HL-60 (cell line): ENCODE results near the gene UBAC2.

Source experiments
- GABPA ChIP-seq: IDR thresholded peaks from 2 replicates; pipeline ENCODE4 v1.6.1; 2012; ENCODE audit warnings: low read depth
- POLR2AphosphoS5 ChIP-seq: IDR thresholded peaks from 2 replicates; pipeline ENCODE4 v1.6.1; 2012; ENCODE audit warnings: low read depth
- SPI1 ChIP-seq: IDR thresholded peaks from 2 replicates; pipeline ENCODE4 v1.6.1; 2012; ENCODE audit warnings: low read depth, mild to moderate bottlenecking, borderline replicate concordance
- TF ChIP-seq, protein P1 (sequence below): IDR thresholded peaks from one replicate; pipeline ENCODE4 v1.5.1; 2011; ENCODE audit warnings: low read length, control low read depth, inconsistent platforms; ENCODE audit not compliant: insufficient read depth

DNA sequence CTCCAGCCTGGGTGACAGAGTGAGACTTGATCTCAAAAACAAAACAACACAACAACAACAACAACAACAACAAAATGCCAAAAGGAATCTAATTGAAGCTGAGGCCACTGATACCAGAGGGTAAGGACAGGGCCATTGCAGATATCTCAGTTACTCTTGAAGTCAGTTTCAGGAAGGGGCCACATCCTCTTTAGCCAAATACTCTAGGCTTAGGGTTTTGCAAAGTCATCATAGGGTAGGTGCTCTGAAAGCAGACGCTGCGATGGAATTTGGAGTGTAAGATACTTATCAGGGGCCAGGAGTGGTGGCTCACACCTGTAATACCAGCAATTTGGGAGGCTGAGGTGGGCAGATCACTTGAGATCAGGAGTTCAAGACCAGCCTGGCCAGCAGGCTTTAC lies 46.6 kb upstream of the UBAC2 start:
- TF ChIP-seq, protein P1, sequence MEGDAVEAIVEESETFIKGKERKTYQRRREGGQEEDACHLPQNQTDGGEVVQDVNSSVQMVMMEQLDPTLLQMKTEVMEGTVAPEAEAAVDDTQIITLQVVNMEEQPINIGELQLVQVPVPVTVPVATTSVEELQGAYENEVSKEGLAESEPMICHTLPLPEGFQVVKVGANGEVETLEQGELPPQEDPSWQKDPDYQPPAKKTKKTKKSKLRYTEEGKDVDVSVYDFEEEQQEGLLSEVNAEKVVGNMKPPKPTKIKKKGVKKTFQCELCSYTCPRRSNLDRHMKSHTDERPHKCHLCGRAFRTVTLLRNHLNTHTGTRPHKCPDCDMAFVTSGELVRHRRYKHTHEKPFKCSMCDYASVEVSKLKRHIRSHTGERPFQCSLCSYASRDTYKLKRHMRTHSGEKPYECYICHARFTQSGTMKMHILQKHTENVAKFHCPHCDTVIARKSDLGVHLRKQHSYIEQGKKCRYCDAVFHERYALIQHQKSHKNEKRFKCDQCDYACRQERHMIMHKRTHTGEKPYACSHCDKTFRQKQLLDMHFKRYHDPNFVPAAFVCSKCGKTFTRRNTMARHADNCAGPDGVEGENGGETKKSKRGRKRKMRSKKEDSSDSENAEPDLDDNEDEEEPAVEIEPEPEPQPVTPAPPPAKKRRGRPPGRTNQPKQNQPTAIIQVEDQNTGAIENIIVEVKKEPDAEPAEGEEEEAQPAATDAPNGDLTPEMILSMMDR = no peak
- TF ChIP-seq POLR2AphosphoS5 (no peak), GABPA (no peak), SPI1 (no peak)
